Measurements from ENCODE around the gene ALPL.
"Not testable (repeated sequence)": the region's sequence is repeated elsewhere in the genome, so short reads cannot be mapped to it uniquely, and the experiment has no call there.

The ALPL gene

DNA sequence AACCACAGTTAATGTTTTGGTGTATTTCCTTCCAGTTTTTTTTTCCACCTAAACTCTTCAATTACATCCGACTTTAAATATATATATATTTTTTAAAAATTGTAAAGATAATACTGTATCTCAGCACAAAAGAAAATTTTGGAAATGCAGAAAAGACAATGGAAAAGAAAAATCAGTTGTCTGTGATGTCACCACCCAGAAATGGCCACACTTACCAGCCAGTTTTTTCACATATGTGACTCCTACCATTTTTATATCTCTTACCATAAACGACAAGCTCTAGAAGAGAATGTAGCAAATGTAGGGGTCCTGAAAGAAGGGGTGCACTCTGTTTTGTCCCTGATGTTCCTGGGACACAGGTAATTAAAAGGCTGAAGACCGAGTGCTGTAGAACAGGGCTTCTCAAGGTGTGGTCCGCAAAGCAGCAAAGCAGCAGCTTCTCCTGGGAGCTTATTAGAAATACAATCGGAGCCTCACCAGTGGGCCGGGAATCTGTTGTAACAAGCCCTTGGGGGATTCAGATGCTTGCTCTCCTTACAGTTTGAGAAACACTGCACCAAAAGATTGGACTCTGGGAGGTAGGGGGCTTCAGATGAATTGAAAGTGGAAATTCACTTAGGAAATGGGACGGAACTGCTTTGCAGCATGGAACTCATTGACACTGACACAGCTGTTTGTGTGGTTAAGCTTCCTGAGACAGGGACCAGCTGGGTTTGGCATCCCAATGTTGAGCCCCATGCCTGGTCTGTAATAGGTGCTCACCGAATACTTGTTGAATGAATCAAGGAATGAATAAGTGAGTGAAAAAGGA lies 44.1 kb downstream of the ALPL start:
- no peak for DNase-seq (ENCODE audit: low spot score)

DNA sequence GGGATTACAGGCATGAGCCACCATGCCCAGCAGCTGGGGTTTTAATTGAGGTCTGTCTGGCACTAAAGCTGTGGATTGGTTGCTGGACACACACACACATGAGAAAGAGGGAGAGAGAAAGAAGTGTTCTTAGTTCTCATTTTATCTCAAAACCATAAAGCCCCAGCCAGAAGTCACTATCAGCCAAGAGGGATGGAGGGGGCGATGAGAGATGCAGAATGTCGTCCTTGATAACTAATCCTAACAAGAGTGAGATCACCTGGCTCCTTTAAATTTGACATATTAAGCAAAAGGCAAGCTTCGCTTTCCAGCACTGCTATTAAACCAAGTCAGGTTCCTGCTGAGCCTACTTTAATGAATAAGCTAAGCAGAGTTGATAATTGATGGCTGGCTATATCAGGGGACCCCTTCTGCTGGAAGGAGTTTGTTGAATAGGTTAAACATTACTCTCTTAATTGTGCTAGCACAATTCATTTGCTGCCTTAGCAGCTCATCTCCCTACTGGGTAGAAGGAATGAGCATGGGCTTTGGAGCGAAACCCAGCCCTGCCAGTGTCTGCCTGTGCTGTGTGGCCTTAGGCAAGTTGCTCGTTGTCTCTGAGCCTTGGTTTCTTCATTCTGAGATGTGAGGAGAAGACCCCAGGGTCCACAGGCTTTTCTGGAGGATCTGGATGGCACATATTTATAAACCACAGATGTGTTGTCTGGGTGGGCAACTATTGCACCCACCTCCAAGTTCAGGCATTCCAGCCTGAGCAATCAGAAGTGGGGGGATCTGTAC lies 50.8 kb downstream of the ALPL start:
- FAIRE-seq = no peak
- DNase-seq (ENCODE audit: low spot score) = no peak

More for the DNA sequence above, 44.1 kb downstream of the ALPL start:
- FAIRE-seq = no peak

DNA sequence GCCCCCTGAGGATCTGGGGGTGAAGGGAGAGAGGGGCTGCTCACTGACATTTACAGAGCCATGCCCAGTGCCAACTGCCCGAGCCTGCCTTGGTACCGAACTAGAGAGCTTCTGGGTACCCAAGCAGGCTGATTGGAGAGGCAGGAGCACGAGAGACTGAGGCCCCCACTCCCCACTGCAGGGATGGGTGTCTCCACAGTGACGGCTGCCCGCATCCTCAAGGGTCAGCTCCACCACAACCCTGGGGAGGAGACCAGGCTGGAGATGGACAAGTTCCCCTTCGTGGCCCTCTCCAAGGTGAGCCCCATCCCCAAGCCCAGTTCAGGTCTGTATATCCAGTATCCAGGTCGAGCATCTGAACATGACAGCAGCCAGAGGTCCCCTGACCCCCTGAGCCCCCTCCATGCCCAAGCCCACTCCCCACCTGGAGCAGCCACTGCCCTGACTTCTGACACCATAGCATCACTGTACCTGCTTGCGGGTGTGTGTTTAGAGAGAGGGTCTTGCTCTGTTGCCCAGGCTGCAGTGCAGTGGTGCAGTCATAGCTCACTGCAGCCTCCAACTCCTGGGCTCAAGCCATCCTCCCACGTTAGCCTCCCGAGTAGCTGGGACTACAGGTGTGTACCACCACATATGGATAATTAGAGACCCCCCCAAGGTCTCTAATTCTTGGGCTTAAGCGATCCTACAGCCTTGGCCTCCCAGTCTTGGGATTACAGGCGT lies 51.9 kb downstream of the ALPL start:
- FAIRE-seq = no peak
- DNase-seq (ENCODE audit: low spot score) = no peak

DNA sequence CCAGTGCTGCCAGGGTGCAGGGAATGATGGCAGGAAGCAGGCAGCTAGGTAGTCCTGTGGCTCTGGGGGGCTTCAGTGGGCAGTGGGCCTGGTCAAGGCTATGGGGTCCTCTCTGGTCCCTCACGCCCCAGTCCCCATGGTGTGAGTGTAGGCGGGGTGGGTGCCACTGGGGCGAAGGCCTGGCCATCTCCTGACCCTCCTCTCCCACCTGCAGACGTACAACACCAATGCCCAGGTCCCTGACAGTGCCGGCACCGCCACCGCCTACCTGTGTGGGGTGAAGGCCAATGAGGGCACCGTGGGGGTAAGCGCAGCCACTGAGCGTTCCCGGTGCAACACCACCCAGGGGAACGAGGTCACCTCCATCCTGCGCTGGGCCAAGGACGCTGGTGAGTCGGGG lies 53.7 kb downstream of the ALPL start:
- FAIRE-seq (no peak), DNase-seq (ENCODE audit: low spot score) (no peak)

DNA sequence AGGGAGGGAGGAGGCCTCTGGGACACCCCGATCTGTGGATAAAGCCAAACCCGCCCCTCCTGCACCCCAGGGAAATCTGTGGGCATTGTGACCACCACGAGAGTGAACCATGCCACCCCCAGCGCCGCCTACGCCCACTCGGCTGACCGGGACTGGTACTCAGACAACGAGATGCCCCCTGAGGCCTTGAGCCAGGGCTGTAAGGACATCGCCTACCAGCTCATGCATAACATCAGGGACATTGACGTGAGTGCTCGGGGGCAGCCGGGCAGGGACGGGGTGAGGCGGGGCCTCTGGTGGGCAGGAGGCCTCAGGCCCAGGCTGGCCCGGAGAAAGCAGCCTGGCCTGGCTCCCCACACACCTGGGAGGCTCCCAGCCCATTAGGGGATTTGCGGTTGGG lies 54.7 kb downstream of the ALPL start:
- DNase-seq (ENCODE audit: low spot score) = no peak
- FAIRE-seq = no peak

DNA sequence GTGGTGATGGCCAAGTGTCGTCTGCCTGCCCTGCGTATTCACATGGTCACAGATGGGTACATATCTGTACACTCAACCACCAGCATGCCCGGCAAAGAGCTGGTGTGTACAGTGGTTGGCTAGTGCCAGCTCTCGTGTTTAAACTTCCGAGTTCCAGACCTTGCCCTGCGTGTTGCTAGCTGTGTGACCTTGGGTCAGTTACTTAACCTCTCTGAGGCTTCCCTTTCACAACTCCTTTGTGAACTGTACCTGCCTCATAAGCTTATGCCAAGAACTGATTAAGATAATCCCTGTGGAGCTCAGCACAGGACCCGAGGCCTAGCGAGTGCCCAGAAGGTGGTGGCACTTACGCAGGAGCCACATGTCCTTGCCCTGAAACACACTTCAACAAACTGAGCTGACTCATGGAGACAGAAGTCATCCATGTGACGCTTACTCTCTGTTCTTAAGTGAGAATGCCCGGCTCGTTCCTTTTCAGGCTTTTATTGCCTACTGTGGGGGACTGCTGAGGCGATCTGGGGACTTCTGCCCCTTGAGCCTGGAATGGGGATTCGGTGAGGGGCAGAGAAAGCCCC lies 55.4 kb downstream of the ALPL start:
- no peak for DNase-seq (ENCODE audit: low spot score)

DNA sequence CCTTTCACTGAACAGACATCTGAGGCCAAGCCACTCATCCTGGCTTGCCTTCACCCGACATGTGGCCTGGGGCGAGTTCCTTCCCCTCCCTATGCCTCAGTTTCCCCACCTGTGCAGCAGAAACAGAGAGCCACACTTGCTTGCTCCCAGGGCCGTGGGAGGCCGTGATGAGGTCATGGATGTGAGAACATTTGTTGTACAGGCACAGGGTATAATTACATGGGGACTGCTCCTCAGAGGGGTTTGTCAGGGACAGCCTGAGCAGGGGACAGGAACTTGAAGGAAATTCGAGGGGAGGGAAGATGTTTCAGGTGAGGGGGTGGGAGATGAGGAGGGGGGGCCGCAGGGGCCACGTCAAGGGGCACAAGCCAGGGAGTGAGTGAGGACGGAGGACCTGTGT lies 56.1 kb downstream of the ALPL start:
- FAIRE-seq = no peak
- no peak for DNase-seq (ENCODE audit: low spot score)

More for the DNA sequence above, 55.4 kb downstream of the ALPL start:
- FAIRE-seq = no peak

DNA sequence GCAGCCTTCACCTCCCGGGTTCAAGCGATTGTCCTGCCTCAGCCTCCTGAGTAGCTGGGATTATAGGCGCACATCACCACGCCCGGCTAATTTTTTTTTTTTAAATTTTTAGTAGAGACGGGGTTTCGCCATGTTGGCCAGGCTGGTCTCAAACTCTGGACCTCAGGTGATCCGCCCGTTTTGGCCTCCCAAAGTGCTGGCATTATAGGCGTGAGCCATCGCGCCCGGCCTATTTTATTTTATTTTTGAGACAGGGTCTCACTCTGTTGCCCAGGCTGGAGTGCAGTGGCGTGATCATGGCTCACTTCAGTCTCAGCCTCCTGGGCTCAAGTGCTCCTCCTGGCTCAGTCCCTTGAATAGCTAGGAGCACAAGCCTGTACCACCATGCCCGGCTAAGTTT lies 57.1 kb downstream of the ALPL start:
- DNase-seq (ENCODE audit: low spot score); FAIRE-seq: not testable (repeated sequence)

DNA sequence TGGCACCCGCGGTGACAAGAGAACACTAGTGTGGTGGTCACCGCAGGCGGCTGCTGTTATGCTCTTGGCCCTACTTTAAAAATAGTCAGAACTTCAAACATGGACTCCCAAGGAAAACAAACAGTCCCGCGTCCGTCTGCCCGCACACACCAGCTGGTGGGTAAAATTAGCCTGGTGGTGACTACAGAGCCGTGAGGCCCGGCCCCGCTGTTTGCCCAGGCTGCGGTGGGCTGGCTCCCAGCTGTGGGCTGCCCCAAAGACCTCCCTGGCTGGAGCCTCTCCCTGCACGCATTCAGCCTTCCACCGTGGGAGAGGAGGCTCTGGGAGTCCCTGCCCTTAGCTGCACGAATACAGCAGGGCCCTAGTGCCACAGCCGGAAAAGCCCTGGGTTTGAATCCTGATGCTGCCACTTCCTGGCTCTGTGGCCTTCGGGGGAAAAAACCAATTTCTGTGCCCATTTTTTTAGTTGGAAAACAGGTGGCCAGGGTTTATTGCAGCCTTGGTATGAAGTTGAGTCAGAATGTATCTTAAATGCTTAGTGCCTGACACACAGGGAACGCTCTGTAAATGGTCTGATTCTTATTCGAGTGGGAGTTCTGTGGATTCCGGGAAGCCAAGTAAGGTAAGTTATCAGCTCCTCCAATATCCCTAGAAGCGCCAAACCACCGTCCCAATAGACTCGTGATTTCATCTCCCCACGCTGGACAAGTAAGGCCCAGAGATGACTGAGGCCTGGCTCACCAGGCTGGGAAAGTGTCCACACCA lies 58.2 kb downstream of the ALPL start:
- DNase-seq (ENCODE audit: low spot score) = no peak
- FAIRE-seq = no peak

DNA sequence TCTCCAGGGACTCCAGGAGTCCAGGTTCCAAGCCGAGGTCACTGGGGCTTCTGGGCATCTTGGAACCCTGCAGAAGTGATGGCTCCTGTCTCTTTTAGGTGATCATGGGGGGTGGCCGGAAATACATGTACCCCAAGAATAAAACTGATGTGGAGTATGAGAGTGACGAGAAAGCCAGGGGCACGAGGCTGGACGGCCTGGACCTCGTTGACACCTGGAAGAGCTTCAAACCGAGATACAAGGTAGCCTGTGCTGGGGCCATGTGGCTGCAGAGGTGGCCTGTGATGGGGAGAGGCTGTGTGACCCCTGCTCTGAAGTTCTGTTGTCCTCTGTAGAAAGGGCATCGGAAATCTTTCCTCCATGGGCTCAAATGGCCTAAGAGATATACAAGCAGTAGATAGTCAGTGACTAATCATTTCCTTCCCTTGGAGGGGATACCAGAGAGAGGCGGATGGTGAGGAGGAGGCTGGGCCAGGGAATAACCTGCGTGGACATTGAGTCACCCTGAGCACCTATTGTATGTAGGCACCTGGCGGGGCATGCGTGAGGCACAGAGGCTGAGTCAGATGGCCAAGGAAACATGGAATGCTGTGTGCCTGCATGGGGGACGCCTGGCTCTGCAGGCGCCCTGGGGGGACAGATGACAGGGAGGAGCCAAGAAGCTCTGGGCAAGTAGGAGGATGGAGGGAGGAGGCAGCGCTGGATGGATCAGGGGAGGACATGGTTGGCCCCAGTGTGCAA lies 59.0 kb downstream of the ALPL start:
- FAIRE-seq = no peak
- DNase-seq (ENCODE audit: low spot score) = no peak

DNA sequence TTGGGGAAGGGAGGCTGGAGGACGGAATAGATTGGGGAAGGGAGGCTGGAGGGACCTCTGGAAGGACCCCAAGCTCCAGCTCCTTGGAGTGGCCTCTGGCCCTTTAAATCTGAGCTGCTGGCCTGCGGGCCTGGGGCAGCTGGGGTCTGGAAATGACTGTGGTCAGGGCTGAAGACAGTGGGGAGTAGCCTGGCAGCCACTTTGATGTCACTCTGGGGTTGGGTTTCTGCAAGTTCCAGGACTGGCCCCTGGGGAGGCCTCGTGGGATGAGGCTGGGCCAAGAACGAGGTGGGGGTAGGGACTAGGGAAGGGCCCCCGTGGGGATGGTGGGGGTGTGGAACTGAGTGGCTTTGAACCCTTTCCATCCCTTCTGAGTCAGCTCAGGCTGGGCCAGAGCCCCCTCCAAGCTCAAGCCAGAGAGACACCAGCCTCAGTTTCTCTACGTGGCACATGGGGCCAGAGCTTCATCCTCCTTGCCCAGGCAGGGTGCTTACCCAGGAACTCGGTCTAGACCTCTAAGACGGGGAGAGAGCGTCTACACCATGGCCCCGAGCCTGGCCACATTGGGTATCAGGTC lies 59.7 kb downstream of the ALPL start:
- no peak for DNase-seq (ENCODE audit: low spot score)
- FAIRE-seq = no peak

DNA sequence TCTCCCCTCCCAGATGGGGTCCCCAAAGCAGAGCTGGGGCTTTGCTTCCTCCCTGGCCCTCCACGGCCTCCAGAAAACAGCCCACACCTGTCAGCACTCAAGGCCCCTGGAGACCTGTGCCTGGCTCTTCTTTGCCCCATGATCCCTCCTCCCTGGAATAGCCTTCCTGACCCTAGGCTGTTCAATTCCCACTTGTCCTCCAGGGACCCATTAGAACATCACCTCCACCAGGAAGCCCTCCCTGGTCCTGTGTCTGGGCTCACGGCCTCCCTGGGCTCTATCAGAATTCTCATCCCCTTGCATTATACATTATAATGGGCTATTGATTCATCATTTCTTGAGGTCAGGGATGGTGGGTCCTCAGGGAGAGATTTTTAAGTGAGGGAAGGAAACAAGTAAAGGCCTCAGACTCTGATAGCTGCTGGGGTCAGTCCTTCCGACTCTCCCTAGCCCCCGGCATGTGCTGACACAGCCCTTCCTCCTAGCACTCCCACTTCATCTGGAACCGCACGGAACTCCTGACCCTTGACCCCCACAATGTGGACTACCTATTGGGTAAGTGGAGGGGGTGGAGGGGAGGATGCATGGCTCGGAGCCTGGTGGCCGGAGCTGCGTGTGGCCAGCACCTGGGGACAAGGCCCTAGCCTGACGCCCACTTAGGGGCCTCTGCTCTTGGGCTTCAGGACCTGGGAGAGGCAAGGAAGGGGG lies 60.8 kb downstream of the ALPL start:
- no peak for FAIRE-seq
- no peak for DNase-seq (ENCODE audit: low spot score)

DNA sequence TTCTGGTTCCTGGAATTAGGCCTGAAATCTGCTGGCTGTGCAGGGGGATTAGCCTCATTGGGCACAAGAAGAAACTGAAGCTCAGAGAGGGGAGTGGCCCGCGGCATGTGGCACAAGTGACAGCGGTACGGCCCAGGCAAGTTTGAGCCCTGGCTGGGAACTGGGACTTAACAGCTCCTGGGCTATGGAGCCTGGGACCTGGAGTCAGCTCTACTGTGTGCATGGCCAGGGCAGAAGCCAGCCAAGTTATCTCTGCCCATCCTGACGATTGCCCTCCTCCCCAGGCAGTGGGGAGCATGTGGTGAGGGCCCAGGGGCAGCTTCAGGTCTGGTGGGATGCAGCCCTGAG lies 61.3 kb downstream of the ALPL start:
- no peak for DNase-seq (ENCODE audit: low spot score)
- no peak for FAIRE-seq

DNA sequence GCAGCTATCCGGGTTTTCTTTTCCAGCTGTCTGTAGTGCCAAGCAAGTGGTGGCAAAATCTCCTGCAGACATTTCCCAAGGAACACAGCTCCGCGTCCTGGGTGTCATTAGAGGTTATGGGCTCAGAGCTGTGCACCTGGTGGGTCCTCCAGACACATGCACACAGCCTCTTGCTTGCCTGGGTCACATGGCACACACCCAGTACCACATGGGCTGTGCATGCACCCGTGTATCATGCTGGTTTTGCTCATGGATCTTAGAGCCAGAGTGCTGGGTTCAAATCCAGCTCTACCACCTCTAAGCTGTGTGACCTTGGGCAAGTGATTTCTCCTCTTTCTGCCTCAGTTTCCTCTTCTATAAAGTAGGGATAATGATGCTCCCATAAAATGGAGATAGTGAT lies 61.7 kb downstream of the ALPL start:
- DNase-seq (ENCODE audit: low spot score) (no peak), FAIRE-seq (no peak)

DNA sequence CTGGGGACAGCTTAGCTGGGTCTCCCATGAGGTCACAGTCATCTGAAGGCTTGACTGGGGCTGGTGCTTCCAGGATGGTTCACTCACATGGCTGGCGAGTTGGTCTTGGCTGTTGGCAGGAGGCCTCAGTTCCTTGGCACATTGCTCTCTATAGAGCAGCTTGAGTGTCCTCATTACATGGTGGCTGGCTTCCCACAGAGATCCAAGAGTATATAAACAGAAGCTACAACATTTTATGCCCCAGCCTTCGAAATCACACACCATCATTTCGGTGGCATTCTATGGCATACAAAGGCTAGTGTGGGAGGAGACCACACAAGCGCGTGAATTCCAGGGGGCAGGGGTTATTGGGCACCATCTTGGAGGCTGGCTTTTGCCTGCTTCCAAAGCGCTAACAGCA lies 63.0 kb downstream of the ALPL start:
- FAIRE-seq (no peak), DNase-seq (ENCODE audit: low spot score) (no peak)

DNA sequence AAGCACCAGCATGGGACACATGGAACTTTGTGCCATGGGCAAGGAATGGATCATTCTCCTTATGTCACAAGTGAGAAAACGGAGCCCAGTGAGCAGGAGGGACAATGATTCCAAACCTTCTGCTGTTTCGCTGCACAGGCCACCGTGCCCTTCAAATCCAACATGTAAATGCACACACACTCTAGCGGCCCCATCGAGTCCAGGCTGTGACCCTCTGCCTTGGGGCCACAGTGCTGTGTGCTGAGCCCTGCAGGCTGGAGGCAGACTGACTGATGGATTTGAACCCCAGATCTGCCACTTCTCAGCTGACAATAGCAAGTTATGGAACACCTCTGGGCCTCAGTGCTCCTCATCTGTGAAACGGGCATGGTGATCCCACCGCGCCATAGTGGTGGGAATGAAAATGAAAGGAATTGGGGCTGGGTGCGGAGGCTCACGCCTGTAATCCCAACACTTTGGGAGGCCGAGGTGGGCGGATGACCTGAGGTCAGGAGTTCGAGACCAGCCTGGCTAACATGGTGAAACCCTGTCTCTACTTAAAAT lies 63.6 kb downstream of the ALPL start:
- DNase-seq (ENCODE audit: low spot score) (no peak), FAIRE-seq (no peak)

DNA sequence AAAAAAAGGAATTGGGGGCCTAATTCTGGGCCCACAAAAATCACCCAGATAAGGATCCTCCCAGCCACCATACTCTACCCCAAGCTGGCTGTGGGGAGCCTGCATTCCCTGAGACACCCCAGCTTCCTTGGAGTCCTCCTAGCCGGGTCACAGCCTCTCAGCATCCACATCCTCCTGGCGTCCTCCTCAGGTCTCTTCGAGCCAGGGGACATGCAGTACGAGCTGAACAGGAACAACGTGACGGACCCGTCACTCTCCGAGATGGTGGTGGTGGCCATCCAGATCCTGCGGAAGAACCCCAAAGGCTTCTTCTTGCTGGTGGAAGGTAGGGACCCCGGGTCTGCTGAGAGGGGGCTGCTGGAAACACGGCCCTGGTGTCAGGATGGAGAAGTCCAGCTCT lies 64.3 kb downstream of the ALPL start:
- DNase-seq (ENCODE audit: low spot score) (no peak), FAIRE-seq (no peak)

DNA sequence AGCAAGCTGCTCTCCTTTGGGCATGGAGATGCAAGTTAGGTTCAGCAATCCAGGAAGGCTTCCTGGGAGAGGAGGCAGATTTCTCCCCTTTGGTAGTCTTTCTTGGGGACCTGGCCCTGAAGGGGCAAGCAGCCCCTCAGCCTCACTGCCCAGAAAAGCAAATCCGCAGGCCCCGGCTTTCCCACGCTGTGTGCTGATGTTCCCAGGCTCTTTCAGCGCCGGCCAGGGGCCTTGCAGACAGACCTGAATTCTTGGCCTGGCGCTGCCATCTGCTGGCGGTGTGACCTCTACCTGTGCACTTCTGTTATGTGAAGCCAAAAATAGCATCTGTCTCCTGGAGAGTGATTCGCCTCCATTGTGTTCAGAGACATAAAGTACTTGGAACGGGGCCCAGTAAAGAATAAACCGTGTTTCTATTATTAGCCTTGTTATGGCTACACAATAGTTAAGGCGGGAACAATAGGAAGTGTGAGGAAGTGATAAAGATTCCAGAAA lies 64.8 kb downstream of the ALPL start:
- FAIRE-seq (no peak), DNase-seq (ENCODE audit: low spot score) (peak; percentile 47)
